ENCODE data around the gene ZNF770.

DNA sequence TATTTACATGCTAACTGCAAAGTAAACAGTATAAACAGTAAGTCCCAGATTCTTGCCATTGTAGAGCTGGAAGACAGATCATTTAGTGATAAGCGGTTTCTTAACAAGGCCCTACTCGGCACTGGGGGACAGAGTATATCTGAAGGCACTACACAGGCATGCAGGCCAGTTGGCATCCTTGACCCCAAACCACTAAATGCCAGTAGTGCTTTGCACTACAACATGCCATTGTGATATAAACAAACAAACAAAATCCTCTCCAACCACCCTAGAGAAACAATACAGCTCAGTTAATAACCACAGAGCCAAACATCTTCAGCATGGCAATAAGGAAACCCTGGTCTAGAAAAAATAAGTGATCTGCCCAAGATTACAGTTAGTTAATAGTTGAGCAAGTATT lies 23.8 kb downstream of the ZNF770 start:
- no peak for TF ChIP-seq POLR2AphosphoS5 (IDR thresholded peaks at IDR 0.05; ENCODE audit: low read depth, low read length)
- TF ChIP-seq TAF1 (IDR thresholded peaks at IDR 0.05; ENCODE audit: borderline replicate concordance, insufficient read depth, low read length) = no peak
- no peak for TF ChIP-seq FOXP2 (optimal IDR thresholded peaks at IDR 0.05; ENCODE audit: borderline replicate concordance, extremely low read depth, extremely low read length, insufficient read depth)
- TF ChIP-seq, protein P1, sequence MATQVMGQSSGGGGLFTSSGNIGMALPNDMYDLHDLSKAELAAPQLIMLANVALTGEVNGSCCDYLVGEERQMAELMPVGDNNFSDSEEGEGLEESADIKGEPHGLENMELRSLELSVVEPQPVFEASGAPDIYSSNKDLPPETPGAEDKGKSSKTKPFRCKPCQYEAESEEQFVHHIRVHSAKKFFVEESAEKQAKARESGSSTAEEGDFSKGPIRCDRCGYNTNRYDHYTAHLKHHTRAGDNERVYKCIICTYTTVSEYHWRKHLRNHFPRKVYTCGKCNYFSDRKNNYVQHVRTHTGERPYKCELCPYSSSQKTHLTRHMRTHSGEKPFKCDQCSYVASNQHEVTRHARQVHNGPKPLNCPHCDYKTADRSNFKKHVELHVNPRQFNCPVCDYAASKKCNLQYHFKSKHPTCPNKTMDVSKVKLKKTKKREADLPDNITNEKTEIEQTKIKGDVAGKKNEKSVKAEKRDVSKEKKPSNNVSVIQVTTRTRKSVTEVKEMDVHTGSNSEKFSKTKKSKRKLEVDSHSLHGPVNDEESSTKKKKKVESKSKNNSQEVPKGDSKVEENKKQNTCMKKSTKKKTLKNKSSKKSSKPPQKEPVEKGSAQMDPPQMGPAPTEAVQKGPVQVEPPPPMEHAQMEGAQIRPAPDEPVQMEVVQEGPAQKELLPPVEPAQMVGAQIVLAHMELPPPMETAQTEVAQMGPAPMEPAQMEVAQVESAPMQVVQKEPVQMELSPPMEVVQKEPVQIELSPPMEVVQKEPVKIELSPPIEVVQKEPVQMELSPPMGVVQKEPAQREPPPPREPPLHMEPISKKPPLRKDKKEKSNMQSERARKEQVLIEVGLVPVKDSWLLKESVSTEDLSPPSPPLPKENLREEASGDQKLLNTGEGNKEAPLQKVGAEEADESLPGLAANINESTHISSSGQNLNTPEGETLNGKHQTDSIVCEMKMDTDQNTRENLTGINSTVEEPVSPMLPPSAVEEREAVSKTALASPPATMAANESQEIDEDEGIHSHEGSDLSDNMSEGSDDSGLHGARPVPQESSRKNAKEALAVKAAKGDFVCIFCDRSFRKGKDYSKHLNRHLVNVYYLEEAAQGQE (IDR thresholded peaks at IDR 0.05; ENCODE audit: insufficient read depth in 1 of 2, low read depth in 2 of 2, low read length in 2 of 2) = no peak
